HepG2 (cell line): ENCODE results near the gene CCDC33. TPM values are rescaled to one million over a fixed set of nuclear protein-coding genes. Genes with fewer than 3 reads are reported as not detected.

Experiments used
- E2F1 ChIP-seq: sonication (generic); formaldehyde crosslinking; IDR thresholded peaks from 2 replicates; pipeline ENCODE4 v1.5.0; 2020; ENCODE audit warnings: missing genetic modification reagents
- E2F2 ChIP-seq: sonication (generic); formaldehyde crosslinking; IDR thresholded peaks from 2 replicates; pipeline ENCODE4 v1.4.0; 2020; ENCODE audit warnings: missing genetic modification reagents, borderline replicate concordance
- HNF1B ChIP-seq: sonication (generic); formaldehyde crosslinking; IDR thresholded peaks from 2 replicates; pipeline ENCODE4 v1.5.1; 2020; ENCODE audit warnings: mild to moderate bottlenecking, moderate library complexity, missing genetic modification reagents
- IKZF4 ChIP-seq: sonication (generic); formaldehyde crosslinking; IDR thresholded peaks from 2 replicates; pipeline ENCODE4 v1.5.1; 2020; ENCODE audit warnings: borderline replicate concordance, mild to moderate bottlenecking, low read depth, missing genetic modification reagents; ENCODE audit errors: not compliant biosample characterization
- IRF1 ChIP-seq: sonication (generic); formaldehyde crosslinking; IDR thresholded peaks from 2 replicates; pipeline ENCODE4 v1.4.0; 2020; ENCODE audit warnings: low read depth, mild to moderate bottlenecking, missing genetic modification reagents
- MAFF ChIP-seq: IDR thresholded peaks from 2 replicates; pipeline ENCODE4 v1.6.1; 2011; ENCODE audit warnings: low read depth, low read length, improper control_type of control experiment
- MAFK ChIP-seq, 2 experiments: IDR thresholded peaks in 1 of 2; conservative IDR thresholded peaks in 1 of 2; 2 replicates each; pipeline ENCODE4 v1.6.1; 2011; ENCODE audit warnings: improper control_type of control experiment in 2 of 2, low read length in 2 of 2
- MYNN ChIP-seq: sonication (generic); formaldehyde crosslinking; IDR thresholded peaks from 2 replicates; pipeline ENCODE4 v1.4.0; 2020; ENCODE audit warnings: mild to moderate bottlenecking, low read depth, missing genetic modification reagents
- NCOR1 ChIP-seq: fragments of 200-600 bp; sonication (generic); IDR thresholded peaks from 2 replicates; pipeline ENCODE4 v1.7.0; 2017; ENCODE audit warnings: antibody characterized with exemption, low read length, borderline replicate concordance
- SIX4 ChIP-seq: sonication (generic); formaldehyde crosslinking; IDR thresholded peaks from 2 replicates; pipeline ENCODE4 v1.4.0; 2020; ENCODE audit warnings: missing genetic modification reagents
- ZBTB46 ChIP-seq: sonication (generic); formaldehyde crosslinking; IDR thresholded peaks from 2 replicates; pipeline ENCODE4 v1.4.0; 2020; ENCODE audit warnings: mild to moderate bottlenecking, missing genetic modification reagents, borderline replicate concordance
- ZBTB7B ChIP-seq: sonication (generic); formaldehyde crosslinking; IDR thresholded peaks from 2 replicates; pipeline ENCODE4 v1.4.0; 2020; ENCODE audit warnings: missing genetic modification reagents
- ZNF17 ChIP-seq: sonication (generic); formaldehyde crosslinking; IDR thresholded peaks from 2 replicates; pipeline ENCODE4 v1.5.0; 2020; ENCODE audit warnings: mild to moderate bottlenecking, missing genetic modification reagents
- ZNF24 ChIP-seq: fragments of 450-650 bp; IDR thresholded peaks from 2 replicates; pipeline ENCODE4 v1.6.1; 2017; ENCODE audit warnings: antibody characterized with exemption, mild to moderate bottlenecking
- ZNF263 ChIP-seq: sonication (generic); formaldehyde crosslinking; IDR thresholded peaks from 2 replicates; pipeline ENCODE4 v1.4.0; 2020; ENCODE audit warnings: missing genetic modification reagents
- ZNF30 ChIP-seq: sonication (generic); formaldehyde crosslinking; IDR thresholded peaks from 2 replicates; pipeline ENCODE4 v1.5.0; 2020; ENCODE audit warnings: mild to moderate bottlenecking, missing genetic modification reagents
- ZNF44 ChIP-seq: sonication (generic); formaldehyde crosslinking; IDR thresholded peaks from 2 replicates; pipeline ENCODE4 v1.5.1; 2020; ENCODE audit warnings: mild to moderate bottlenecking, missing genetic modification reagents
- ZNF446 ChIP-seq: sonication (generic); formaldehyde crosslinking; IDR thresholded peaks from 2 replicates; pipeline ENCODE4 v1.5.0; 2020; ENCODE audit warnings: mild to moderate bottlenecking, missing genetic modification reagents
- ZNF570 ChIP-seq: sonication (generic); formaldehyde crosslinking; IDR thresholded peaks from 2 replicates; pipeline ENCODE4 v1.4.0; 2020; ENCODE audit warnings: mild to moderate bottlenecking, missing genetic modification reagents, borderline replicate concordance
- ZSCAN29 ChIP-seq: sonication (generic); formaldehyde crosslinking; conservative IDR thresholded peaks from 2 replicates; pipeline ENCODE4 v1.4.0; 2020; ENCODE audit warnings: mild to moderate bottlenecking, missing genetic modification reagents
- polyA plus RNA-seq, 8 experiments: library from polyadenylated mRNA; depleted of rRNA in 3 of 8; stranded (reverse) in 7 of 8; unstranded in 1 of 8; fragments of >200 nt; fragmentation: Illumina TruSeq in 4 of 8; extraction: Trizol in 4 of 8; gene quantifications; 2 replicates each; pipeline versions ENCODE4 v1.2.1 to v1.2.3, GENCODE V29; 2011 to 2016; ENCODE audit warnings: low read depth in 4 of 8, missing spikeins in 1 of 8, mixed read lengths in 1 of 8; ENCODE audit not compliant: insufficient read depth in 1 of 8
- total RNA-seq, 5 experiments: library from RNA; depleted of rRNA; stranded (reverse); fragments of >200 nt; fragmentation: Illumina TruSeq; extraction: Trizol; gene quantifications; 2 replicates each; pipeline ENCODE4 v1.2.3, GENCODE V29; 2016; ENCODE audit warnings: low read depth in 1 of 5

CCDC33 gene
- total and polyA plus RNA-seq, 2 of the 13 experiments (the other 11 are each of a cell fraction or from before 2014, with no cell fraction given) = 0.30 TPM; not detected in 1

GRCh38 chr15:74373731-74374647 is 137.9 kb downstream of the CCDC33 start (continued):
- TF ChIP-seq E2F2 = no peak
- TF ChIP-seq ZBTB46 (CRISPR knock-in tag) = no peak
- no peak for TF ChIP-seq ZNF17 (CRISPR knock-in tag)
- no peak for TF ChIP-seq IKZF4 (CRISPR knock-in tag)
- TF ChIP-seq HNF1B (CRISPR knock-in tag) = no peak
- TF ChIP-seq ZNF570 (CRISPR knock-in tag) = no peak
- peak; percentile 74 for TF ChIP-seq ZBTB7B (CRISPR knock-in tag)
- TF ChIP-seq NCOR1 = no peak
- no peak for TF ChIP-seq MAFK (conservative IDR thresholded peaks at IDR 0.05 in 1 of 2, IDR thresholded peaks at IDR 0.05 in 1 of 2; ENCODE audit: low read length in 2 of 2)
- TF ChIP-seq ZNF44 (CRISPR knock-in tag) = peak; percentile 85; the same call in 1 of the 2 replicates
- TF ChIP-seq ZNF263 = peak; percentile 32; the same call in 1 of the 2 replicates
- TF ChIP-seq SIX4 (CRISPR knock-in tag) = no peak
- 0 out of 2 replicates have a peak, but pooled peaks have one; percentile 57 for TF ChIP-seq ZNF30 (CRISPR knock-in tag)
- TF ChIP-seq MYNN = no peak
- TF ChIP-seq E2F1 (CRISPR knock-in tag) = no peak
- no peak for TF ChIP-seq ZSCAN29 (CRISPR knock-in tag)
- TF ChIP-seq IRF1 (CRISPR knock-in tag) = no peak
- TF ChIP-seq ZNF24 = no peak
- no peak for TF ChIP-seq MAFF
- peak; percentile 64; the same call in 1 of the 2 replicates for TF ChIP-seq ZNF446 (CRISPR knock-in tag)
